Vagina (tissue), 2 donors: Measurements from ENCODE around the gene HSF2BP.

ENCODE experiments used
- POLR2A ChIP-seq, 2 donors: fragments of 450-650 bp; IDR thresholded peaks; one replicate each; pipeline ENCODE4 v1.6.1; 2017; ENCODE audit warnings: antibody characterized with exemption in 2 of 2, mild to moderate bottlenecking in 2 of 2, moderate library complexity in 2 of 2
- POLR2AphosphoS5 ChIP-seq, 2 donors: sonication (generic); formaldehyde crosslinking; IDR thresholded peaks; one replicate each; pipeline ENCODE4 v1.9.0; 2017; ENCODE audit warnings: antibody characterized with exemption in 2 of 2, mild to moderate bottlenecking in 2 of 2, low read depth in 1 of 2; ENCODE audit not compliant: insufficient read depth in 1 of 2
- TF ChIP-seq, protein P1 (sequence below), 3 experiments: fragments of 450-650 bp in 2 of 3; fragments of 200-600 bp in 1 of 3; sonication (generic) in 1 of 3; IDR thresholded peaks; one replicate each; pipeline ENCODE4 v1.5.1; 2017 to 2019; ENCODE audit warnings: antibody characterized with exemption in 3 of 3, mild to moderate bottlenecking in 2 of 3, moderate library complexity in 2 of 3

DNA sequence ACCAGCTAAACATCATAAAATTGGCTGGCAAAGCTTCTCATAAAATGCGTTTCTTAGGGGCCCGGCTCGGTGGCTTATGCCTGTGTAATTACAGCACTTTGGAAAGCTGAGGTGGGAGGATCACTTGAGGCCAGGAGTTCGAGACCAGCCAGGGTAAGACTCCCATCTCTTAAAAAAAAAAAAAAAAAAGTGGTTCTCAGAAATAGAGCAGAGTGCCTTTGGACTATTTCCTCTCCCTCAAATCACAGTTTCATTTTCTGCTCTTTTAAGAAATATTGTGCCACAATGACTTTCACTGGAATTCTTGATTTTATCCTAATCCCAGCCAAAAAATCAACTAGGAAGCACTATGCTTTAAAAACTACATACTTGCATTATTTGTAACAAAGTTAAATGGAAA, 13.3 kb downstream of the HSF2BP start:
- TF ChIP-seq, protein P1, sequence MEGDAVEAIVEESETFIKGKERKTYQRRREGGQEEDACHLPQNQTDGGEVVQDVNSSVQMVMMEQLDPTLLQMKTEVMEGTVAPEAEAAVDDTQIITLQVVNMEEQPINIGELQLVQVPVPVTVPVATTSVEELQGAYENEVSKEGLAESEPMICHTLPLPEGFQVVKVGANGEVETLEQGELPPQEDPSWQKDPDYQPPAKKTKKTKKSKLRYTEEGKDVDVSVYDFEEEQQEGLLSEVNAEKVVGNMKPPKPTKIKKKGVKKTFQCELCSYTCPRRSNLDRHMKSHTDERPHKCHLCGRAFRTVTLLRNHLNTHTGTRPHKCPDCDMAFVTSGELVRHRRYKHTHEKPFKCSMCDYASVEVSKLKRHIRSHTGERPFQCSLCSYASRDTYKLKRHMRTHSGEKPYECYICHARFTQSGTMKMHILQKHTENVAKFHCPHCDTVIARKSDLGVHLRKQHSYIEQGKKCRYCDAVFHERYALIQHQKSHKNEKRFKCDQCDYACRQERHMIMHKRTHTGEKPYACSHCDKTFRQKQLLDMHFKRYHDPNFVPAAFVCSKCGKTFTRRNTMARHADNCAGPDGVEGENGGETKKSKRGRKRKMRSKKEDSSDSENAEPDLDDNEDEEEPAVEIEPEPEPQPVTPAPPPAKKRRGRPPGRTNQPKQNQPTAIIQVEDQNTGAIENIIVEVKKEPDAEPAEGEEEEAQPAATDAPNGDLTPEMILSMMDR (IDR thresholded peaks at IDR 0.05), result no peak
- no peak for TF ChIP-seq POLR2AphosphoS5 (IDR thresholded peaks at IDR 0.05; ENCODE audit: insufficient read depth in 1 of 2, low read depth in 1 of 2)
- TF ChIP-seq POLR2A (IDR thresholded peaks at IDR 0.05), result no peak
